A549 treated with GW870086 at 1 μM for 4 hours (cell line): Measurements from ENCODE around the gene ARPIN. TPM values are rescaled to one million over a fixed set of nuclear protein-coding genes. Genes with fewer than 3 reads are reported as not detected.

ENCODE experiments used
- total RNA-seq: library from RNA; stranded (reverse); fragments of 200-300 nt; extraction: Qiagen RNA extraction; gene quantifications from 5 replicates; pipeline ENCODE4 v1.2.3, GENCODE V29; 2022; ENCODE audit warnings: low read depth

ARPIN gene
- 8.5 to 13.6 TPM (median 12.6 TPM) in 5 replicates for total RNA-seq

DNA sequence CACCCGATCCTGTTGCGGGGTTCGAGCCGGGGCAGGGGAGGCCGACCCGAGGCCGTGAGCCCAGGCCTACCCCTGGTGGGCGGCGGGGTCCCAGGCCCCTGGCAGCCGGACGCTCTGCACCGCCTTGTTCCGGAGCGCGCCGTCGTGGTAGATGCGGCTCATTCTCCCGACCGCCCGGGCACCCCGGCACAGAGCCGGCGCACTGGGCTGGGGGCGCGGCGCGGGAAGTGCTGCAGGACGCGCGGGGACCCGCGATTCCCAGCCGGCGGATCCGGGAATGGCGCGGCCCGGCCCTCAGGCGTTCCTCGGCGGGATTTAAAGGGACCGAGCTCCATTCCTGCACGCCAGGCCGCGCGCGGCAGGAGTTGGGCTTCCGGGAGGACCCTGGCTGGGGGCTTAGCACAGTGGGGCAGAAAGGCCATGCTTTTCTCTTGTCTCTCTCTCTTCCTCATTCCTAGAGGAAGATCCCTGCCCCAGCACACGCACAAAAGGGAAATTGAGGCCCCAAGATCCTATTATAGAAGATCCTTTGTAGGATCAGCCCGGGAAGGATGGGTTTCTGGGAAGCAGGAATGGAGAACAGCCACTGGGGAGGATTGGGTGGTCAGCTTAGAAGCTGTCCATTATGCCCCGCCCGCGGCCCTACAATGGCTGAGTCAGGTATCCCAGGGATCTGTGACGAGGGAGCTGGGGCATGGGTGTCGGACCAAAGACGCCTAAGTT is at the start of gene ARPIN:
ARPIN (minus strand) TSS at position 279 of the 723 bp plus-strand sequence; CDS start at position 162, 117 bp downstream.

DNA sequence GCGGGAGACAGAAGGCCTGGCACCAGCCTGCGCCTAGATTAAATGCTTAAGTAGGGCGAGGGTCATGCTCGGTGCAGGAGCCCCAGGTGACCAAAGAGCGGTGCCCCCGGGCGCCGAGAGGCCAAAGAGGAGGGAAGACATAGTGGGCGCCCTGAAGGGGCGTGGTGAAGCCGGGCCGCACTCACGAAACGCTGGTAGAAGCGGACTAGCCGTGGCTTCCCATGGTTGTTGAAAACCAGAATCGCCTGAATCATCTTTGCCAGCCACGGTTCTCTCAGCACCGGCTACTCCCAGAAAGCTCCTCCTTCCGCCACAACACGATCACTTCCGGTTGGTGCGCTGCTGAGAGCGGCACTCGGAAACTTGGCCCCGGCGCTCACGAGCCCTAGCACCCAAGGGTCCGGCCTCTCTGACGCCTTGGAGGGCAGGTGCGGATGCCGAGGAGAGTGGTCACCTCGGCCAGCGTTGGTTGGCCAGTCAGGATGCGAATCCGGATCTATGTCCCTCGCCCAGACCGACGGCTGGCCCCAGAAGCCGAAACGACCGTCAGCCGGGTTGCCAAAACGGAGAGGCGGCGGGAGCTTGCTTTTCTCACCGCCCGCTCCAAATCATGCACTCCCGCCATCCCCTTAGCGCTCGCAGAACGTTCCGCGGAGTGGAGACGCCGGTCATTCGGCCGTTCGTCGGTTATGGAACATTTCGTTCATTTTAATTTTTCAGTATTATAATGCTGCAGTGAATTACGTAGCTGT is 18.9 kb downstream of the ARPIN start, which contains the start of gene AP3S2:
AP3S2 (minus strand) TSS at position 299 of the 752 bp plus-strand sequence; CDS start at position 254, 45 bp downstream.

Other genes with a start within 250 kb of the ARPIN start
- 0.05 to 0.25 TPM (median 0.13 TPM) in 4 of 5 replicates, not detected in the other for gene PLIN1, start 233.6 kb downstream of the ARPIN start, total RNA-seq
- 8.4 to 10.1 TPM (median 8.8 TPM) in 5 replicates for gene PEX11A, start 222.2 kb downstream of the ARPIN start, total RNA-seq
- 0.10 to 0.19 TPM (median 0.18 TPM) in 5 replicates for gene WDR93, start 222.1 kb downstream of the ARPIN start, total RNA-seq
- 1.7 to 7.3 TPM (median 5.2 TPM) in 5 replicates for gene MESP1, start 161.7 kb downstream of the ARPIN start, total RNA-seq
- 0.30 to 0.47 TPM (median 0.41 TPM) in 5 replicates for gene MESP2, start 136.6 kb downstream of the ARPIN start, total RNA-seq
- 73.4 to 91.5 TPM (median 77.1 TPM) in 5 replicates for gene ANPEP, start 98.1 kb downstream of the ARPIN start, total RNA-seq
- gene AP3S2, start 19.0 kb downstream of the ARPIN start, total RNA-seq = 35.8 to 75.1 TPM (median 40.8 TPM) in 5 replicates
- 11.5 to 15.5 TPM (median 14.3 TPM) in 5 replicates for gene ZNF710, start 88.4 kb upstream of the ARPIN start, total RNA-seq
- 38.6 to 45.8 TPM (median 43.8 TPM) in 5 replicates for gene IDH2, start 189.5 kb upstream of the ARPIN start, total RNA-seq